HG03342 (cell line): ENCODE data around the gene GTPBP6.
"Not testable (repeated sequence)": the region's sequence is repeated elsewhere in the genome, so short reads cannot be mapped to it uniquely, and the experiment has no call there.

Experiments used
- ATAC-seq: cut with Tn5 transposase; IDR thresholded peaks from one replicate; pipeline ENCODE4 v1.9.1; 2021; ENCODE audit warnings: mild to moderate bottlenecking, moderate library complexity; ENCODE audit not compliant: unreplicated experiment

Gene GTPBP6

DNA sequence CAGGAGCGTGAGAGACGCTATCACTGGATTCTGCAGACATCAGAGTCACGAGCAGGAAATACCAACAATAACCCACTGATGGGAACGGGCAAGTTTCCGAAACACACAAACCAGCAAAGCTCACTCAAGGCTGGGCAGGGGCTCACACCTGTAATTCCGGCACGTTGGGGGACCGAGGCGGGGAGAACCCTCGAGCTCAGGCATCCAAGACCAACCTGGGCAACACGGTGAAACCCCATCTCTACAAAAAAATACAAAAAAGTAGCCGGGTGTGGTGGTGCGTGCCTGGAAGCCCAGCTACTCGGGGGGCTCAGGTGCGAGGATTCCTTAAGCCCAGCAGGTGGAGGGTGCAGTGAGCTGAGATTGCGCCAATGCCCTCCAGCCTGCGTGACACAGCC lies 17.2 kb upstream of the GTPBP6 start:
- no peak for ATAC-seq

- no peak for ATAC-seq
Observed at GRCh38 chrX:334971-335757, 16.6 kb upstream of the GTPBP6 start.

DNA sequence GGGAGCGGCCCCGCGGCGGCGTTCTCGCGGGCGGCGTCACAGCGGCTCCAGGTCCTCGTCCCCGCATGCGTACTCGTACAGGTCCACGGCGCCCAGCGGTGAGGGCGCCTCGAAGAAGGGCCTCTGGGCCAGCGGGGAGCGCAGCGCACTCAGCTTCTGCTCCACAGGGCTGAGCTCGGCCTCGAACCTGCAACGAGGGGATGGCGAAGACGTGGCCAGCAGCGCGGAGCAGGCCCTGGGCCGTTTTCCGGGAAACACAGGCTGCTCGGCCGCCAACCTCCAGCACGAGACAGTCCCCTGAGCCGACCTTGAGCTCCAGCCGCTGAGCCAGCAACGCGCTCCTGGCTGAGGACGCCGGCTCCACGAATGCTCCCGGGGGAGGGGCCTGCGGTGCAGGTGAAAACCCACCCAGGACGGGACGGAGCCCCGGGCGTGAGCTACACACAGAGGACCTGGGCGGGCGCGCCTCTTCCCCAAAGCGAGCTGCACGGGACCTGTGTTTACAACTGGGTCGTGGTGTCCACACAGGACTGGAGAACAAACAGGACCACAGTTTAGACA lies 15.8 kb upstream of the GTPBP6 start:
- ATAC-seq = no peak

DNA sequence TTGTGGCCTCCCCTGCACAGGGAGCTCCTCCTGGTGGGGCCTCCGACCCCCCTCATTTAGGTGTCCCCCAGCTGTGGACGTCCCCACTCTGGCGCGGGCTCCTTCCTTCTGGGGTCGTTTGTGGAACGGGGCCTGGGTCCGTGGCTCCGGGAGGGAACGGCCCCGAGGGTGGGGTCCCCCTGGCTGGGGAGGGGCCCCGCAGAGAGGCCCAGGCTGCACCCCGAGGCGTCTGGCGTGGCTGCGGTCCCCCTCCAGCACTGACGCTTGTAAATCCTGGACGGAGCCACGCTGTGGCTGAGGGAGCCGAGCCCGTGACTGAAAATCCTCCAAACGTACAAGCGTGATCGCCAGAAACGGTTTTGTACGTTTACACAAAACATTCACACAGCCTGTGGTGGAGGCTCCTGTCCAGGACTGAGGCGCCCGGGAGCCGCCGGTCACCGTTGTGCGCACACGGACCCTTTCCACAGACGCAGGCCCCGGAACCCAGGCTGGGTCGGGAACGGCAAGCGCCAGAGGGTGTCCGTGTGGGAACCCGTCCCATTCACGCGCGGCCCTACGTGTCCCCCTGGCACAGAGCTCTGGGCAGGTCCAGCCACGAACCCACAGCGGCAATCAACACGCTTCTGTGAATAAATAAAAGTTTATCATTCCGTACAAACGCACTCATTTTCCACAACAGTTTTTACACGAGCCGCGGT lies 15.2 kb upstream of the GTPBP6 start:
- ATAC-seq = no peak

GRCh38 chrX:332916-333610 lies 14.5 kb upstream of the GTPBP6 start:
- ATAC-seq = no peak

GRCh38 chrX:332496-332860 lies 13.9 kb upstream of the GTPBP6 start:
- no peak for ATAC-seq

DNA sequence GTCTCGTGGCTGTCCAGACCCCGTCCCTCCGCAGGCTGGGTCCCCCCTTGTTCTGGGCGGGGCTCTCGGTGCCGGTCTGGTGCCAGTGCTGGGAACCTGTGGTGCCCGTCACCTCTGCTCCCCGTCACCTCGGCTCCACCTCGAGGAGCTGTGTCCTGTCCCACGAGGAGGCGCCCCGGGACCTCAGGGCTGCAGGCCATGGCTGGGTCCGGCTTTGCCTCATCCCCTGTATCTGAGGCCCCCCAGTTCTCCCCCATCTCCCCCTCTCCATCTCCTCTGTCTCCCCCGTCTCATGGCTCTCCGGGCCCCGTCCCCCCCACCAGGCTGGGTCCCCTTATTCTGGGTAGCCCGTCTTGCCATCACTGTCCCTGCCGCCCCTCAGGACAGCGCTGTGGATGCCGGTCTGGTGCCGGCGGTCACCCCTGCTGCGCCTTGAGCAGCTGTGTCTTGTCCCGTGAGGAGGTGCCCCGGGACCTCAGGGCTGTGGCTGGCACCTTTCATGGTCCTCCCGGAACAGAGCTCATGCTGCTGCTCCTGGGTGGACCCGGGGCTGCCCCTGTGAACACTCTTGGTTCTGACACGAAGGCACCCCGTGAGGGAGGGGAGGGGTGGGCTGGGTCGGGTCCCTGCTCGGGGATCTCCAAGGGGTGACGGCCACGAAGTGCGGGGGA lies 13.4 kb upstream of the GTPBP6 start:
- no peak for ATAC-seq

GRCh38 chrX:331151-331824 lies 12.7 kb upstream of the GTPBP6 start:
- no peak for ATAC-seq

DNA sequence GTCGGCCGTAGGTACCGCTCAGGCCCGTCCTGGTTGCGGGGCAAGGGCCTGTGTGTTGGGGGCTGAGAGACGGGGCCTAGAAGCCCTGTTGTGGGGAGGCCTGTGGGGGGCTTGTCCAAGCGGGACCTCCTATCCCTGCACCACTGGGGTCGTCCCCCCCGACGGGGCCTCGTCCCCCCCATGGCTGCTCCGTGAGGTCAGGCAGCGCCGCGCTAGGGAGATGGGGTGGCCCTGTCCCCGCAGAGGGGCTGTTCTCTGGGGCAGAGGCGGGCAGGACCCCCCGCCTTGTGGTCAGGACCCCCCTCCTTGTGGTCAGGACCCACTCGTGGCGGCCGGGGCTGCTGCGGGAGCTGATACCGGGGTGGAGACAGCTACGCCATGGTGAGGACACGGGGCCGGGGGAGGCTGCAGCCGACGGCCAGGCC lies 12.1 kb upstream of the GTPBP6 start:
- ATAC-seq = no peak

DNA sequence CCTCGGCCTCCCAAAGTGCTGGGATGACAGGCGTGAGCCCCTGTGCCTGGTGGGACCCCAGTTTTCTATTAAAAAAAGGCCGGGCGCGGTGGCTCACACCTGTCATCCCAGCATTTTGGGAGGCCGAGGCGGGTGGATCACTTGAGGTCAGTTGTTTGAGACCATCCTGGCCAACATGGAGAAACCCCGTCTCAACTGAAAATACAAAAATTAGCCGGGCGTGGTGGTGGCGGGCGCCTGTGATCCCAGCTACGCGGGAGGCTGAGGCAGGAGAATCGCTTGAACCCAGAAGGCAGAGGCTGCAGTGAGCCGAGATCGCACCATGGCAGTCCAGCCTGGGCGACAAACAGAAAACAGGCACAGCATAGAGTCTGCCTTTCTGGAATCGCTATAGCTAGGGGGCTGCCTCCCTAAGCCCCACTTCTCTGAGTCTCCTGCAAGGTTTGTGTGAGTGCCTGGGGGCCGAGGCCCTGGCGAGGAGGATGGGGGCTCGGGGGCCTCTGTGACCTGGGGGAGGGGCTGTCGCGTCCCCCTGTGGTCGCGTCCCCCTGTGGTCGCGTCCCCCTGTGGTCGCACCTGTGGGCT lies 11.6 kb upstream of the GTPBP6 start:
- ATAC-seq = not testable (repeated sequence)

GRCh38 chrX:329291-329910 lies 10.8 kb upstream of the GTPBP6 start:
- no peak for ATAC-seq

DNA sequence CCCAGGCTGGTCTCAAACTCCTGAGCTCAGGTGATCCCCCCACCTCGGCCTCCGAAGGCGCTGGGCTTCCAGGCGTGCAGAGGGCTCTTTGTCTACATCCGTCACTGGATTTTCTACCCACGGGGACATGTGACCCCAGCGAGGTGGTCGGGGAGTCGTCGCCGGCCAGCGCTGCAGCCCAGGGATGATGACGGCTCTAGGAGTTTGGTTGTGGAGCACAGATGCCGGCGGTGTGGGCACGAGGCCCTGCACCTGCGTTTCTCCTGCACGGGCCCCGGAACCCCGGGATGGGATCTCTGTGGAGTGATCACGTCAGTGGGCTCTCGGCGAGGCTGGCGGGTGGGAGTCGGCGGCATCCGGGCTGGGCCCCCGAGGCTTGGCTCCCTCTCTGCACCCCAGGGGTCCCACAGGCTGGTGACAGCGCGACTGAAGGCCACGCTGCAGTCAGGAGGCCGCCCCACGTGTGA lies 9.1 kb upstream of the GTPBP6 start:
- no peak for ATAC-seq

DNA sequence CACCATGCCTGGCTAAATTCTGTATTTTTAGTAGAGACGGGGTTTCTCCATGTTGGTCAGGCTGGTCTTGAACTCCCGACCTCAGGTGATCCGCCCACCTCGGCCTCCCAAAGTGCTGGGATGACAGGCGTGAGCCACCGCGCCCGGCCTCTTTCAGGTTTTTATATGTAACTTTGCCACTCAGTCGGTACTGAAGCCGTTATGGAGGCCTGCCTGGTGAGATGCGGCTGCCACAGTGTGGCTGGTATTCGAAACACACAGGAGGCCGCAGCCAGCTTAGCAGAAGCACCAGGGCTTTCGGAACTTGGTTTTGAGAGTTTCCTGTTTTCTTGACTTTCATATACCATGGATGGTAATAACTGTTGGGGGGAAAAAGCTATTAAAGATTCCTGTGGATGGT lies 6.1 kb upstream of the GTPBP6 start:
- not testable (repeated sequence) for ATAC-seq

GRCh38 chrX:323721-324628 lies 5.4 kb upstream of the GTPBP6 start:
- ATAC-seq = no peak

GRCh38 chrX:320126-320783 lies 1.7 kb upstream of the GTPBP6 start:
- ATAC-seq = no peak

GRCh38 chrX:319579-320125 lies 1.1 kb upstream of the GTPBP6 start:
- ATAC-seq = no peak

DNA sequence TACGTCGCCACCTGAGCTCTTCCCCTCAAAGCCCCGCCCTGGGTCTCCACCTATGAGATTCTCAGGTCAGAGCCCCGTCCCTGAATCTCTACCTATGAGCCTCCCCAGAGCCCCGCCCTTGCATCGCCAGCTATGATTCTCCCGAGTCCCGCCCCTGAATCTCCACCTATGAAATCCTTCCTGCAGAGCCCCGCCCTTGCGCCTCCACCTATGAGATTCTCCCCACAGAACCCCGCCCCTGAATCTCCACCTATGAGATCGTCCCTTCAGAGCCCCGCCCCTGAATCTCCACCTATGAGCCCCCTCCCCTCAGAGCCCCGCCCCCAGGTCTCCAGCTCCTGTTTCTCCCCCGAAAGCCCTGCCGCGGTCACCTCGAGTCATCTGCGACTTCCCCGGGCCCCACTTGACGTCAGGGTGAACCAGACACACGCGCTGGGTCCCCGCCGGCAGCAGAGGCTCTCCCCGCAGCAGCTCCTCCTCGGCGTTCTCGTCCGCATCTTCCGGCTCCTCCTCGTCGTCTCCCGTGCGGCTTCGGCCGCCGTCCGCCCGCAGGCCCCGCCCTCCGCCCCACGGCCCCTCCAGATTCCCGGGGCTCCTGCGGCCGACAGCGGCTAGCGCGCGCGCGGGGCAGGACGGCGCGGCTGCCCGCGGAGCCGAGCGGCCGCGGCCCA lies 393 bp downstream of the GTPBP6 start:
- peak; percentile 65 for ATAC-seq
